Kidney epithelial cell (primary cell): ENCODE measurements around the gene COPS9. TPM values are rescaled to one million over a fixed set of nuclear protein-coding genes. Genes with fewer than 3 reads are reported as not detected.

ENCODE experiments used
- DNase-seq: peaks from one replicate; pipeline ENCODE4 v3.0.0-alpha.2; 2010; ENCODE audit warnings: low read depth
- H3K27me3 ChIP-seq: 2 replicates; pipeline ENCODE4 v1.6.0; 2011; ENCODE audit warnings: low read length; ENCODE audit not compliant: control insufficient read depth, insufficient read depth
- H3K36me3 ChIP-seq: 2 replicates; pipeline ENCODE4 v1.5.1; 2011; ENCODE audit warnings: low read length; ENCODE audit not compliant: control insufficient read depth, insufficient read depth
- H3K4me3 ChIP-seq: 2 replicates; pipeline ENCODE4 v1.5.1; 2011; ENCODE audit warnings: low read depth, mild to moderate bottlenecking, control low read depth, low read length
- total RNA-seq: library from RNA; depleted of rRNA; stranded (reverse); fragments of >200 nt; gene quantifications from 2 replicates; pipeline ENCODE4 v1.2.3, GENCODE V29; 2015
- TF ChIP-seq, protein P1 (sequence below): IDR thresholded peaks from 2 replicates; pipeline ENCODE4 v1.5.1; 2011; ENCODE audit warnings: mild to moderate bottlenecking, moderate library complexity, low read length, control low read depth, inconsistent platforms; ENCODE audit not compliant: insufficient read depth, poor library complexity, severe bottlenecking

Gene COPS9
- total RNA-seq, 1 donor from 2014 or later = 186 TPM

DNA sequence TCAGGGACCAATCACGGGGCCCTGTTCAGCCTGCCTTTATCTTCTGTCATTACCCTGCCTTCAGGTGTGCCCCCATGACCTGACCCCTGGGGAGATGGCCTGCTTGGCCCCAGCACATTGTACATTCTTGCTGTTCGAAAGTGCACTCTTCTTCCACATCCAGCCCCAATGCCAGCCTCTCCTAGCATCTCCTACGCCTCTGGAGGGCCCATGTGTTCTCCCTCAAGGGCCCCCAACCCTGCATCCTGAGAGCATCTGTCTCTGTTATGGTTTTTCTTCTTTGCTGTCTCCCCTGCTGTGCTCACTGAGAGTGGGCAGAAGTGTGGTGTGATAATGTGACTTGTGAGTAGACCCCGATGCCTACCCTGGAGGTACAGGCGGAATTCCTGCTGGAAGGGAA, 45.9 kb upstream of the COPS9 start:
- no peak for DNase-seq
- Histone ChIP-seq H3K36me3 (no peaks in the 10 kb centered on the region), H3K27me3 (peaks cover 13% of the 10 kb centered on the region), H3K4me3 (no peak overlapping the region)
- TF ChIP-seq, protein P1, sequence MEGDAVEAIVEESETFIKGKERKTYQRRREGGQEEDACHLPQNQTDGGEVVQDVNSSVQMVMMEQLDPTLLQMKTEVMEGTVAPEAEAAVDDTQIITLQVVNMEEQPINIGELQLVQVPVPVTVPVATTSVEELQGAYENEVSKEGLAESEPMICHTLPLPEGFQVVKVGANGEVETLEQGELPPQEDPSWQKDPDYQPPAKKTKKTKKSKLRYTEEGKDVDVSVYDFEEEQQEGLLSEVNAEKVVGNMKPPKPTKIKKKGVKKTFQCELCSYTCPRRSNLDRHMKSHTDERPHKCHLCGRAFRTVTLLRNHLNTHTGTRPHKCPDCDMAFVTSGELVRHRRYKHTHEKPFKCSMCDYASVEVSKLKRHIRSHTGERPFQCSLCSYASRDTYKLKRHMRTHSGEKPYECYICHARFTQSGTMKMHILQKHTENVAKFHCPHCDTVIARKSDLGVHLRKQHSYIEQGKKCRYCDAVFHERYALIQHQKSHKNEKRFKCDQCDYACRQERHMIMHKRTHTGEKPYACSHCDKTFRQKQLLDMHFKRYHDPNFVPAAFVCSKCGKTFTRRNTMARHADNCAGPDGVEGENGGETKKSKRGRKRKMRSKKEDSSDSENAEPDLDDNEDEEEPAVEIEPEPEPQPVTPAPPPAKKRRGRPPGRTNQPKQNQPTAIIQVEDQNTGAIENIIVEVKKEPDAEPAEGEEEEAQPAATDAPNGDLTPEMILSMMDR = no peak

DNA sequence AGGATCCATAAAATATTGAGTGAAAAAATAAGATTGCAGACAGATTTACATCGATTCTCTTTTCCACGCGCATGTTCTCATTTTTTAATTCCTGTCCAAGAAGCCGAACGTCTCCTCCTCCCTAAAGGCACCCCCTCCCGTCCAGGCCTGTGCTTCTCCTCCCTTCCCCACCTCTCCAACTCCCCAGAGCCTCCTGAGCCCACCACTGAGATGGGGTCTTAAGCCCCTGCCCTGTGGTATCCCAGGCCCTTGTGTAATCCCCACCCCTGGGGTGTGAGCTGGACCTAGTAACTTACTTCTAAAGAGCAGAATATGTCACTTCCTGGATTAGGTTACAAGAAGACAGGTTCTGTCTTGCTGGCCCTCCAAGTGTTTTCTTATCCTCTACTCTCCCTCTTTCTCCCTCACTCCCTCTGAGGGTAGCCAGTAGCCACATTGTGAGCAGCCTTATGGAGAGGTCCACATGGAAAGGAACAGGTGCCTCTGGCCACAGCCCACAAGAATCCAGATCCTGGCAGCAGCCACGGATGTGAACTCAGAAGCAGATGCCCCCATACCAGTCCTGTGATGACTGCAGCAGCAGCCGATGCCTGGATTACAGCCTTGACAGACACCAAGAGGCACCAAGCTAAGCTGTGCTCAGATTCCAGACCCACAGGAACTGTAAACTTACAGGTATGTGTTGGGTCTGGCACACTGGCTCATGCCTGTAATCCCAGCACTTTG, 44.0 kb upstream of the COPS9 start:
- DNase-seq = no peak

DNA sequence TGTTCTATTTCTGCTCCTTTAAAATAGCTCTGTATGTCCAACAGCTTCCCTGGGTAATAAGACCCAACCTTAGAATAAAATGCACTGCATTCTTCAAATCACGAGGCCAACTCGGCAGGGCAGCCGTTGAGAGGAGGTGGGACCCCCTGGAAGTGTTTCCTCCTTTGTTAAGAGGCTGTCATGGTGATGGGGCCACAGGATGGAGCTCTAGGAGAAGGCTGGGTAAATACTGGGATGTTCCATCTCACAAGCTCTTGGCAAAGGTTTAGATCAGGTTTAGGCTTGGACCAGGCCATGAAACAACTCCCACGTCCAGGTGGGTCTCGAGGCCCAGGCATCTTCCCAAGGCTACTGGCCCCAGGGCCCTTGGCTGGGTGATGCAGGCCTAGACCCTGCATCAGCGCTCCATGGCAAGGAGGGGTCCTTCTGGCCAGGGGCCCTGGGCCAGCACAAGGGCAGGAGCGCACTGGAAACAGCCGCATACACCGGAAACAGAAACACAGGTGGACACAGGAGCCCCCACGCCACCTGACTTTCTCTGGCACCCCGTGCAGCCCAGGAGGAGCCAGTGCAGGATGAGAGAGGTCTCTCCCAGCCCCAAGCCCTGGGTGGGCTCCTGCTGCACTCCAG, 43.2 kb upstream of the COPS9 start:
- no peak overlapping the region for H3K4me3 ChIP-seq
- H3K27me3 ChIP-seq = peaks cover 13% of the 10 kb centered on the region
- TF ChIP-seq, protein P1 = no peak
- no peak for DNase-seq
- H3K36me3 ChIP-seq = no peaks in the 10 kb centered on the region

More for the DNA sequence above, 44.0 kb upstream of the COPS9 start:
- H3K36me3 ChIP-seq = no peaks in the 10 kb centered on the region
- H3K27me3 ChIP-seq = peaks cover 13% of the 10 kb centered on the region
- TF ChIP-seq, protein P1 = no peak
- H3K4me3 ChIP-seq = no peak overlapping the region

DNA sequence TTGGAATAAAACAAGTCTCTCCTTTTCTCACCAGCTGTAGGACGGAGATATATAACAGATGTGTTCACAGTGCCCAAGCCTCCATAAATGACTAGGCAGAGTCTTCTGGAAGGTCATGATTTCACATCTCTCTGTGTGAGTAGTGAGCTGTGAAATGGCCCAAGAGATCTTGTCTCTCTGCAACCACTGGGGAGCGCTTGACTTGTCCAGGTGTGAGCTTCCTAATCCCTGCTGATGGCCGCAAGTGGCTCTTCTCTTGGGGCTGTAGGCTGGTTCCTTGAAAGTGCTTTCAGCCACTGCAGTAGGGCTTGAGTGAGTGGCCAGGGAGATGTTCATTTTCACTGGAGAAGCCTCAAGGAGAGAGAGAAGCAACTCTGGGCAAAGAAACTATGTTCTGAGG, 42.5 kb upstream of the COPS9 start:
- H3K36me3 ChIP-seq = no peaks in the 10 kb centered on the region
- peaks cover 15% of the 10 kb centered on the region for H3K27me3 ChIP-seq
- H3K4me3 ChIP-seq = no peak overlapping the region
- TF ChIP-seq, protein P1 = no peak
- DNase-seq = no peak

DNA sequence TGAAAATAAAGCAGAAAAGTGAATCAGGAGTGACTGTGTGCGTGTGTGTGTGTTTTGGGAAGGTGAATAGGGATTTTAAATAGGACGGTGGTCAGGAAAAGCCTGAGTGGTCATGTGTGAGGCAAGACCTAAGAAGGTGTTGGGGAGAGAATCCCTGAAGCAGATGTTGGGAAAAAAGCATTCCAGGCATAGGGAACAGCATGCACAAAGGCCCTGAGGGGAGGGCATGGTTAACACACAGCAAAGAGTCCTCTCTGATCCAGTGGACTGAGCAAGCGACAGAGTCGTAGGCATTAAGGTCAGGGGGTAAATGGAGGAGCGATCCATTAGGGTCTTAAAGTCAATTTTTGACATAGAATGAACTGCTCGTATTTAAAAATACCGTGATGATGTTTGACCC, 38.4 kb upstream of the COPS9 start:
- Histone ChIP-seq H3K36me3 (no peaks in the 10 kb centered on the region), H3K27me3 (peaks cover 6% of the 10 kb centered on the region), H3K4me3 (no peak overlapping the region)
- TF ChIP-seq, protein P1 = no peak
- no peak for DNase-seq
